H7 (cell line): ENCODE results near the gene SMARCA4. TPM values are rescaled to one million over a fixed set of nuclear protein-coding genes. Genes with fewer than 3 reads are reported as not detected.

Experiments used
- DNase-seq: peaks from one replicate; pipeline ENCODE4 v3.0.0; 2012
- H3K27me3 ChIP-seq: 2 replicates; pipeline ENCODE4 v1.6.0; 2011; ENCODE audit warnings: mild to moderate bottlenecking, low read length; ENCODE audit not compliant: control insufficient read depth, insufficient read depth
- H3K36me3 ChIP-seq: replicated peaks from 2 replicates; pipeline ENCODE4 v1.5.1; 2011; ENCODE audit warnings: low read length; ENCODE audit not compliant: control insufficient read depth, insufficient read depth
- H3K4me3 ChIP-seq: 2 replicates; pipeline ENCODE4 v1.5.1; 2011; ENCODE audit warnings: low read depth, mild to moderate bottlenecking, control low read depth, low read length, moderate library complexity; ENCODE audit not compliant: insufficient read depth
- total RNA-seq: library from RNA; depleted of rRNA; stranded (reverse); fragments of >200 nt; shearing (Covaris generic); gene quantifications from 2 replicates; pipeline ENCODE4 v1.2.3, GENCODE V29; 2014

Gene SMARCA4
- total RNA-seq, 1 experiment from 2014 or later = 173 TPM

GRCh38 chr19:11035441-11036377 is 74.9 kb downstream of the SMARCA4 start:
- peaks cover 45% of the 10 kb centered on the region for H3K36me3 ChIP-seq
- peak; percentile 96 for DNase-seq
- H3K4me3 ChIP-seq = no peak overlapping the region

GRCh38 chr19:11038511-11038910 is 77.7 kb downstream of the SMARCA4 start:
- no peak for DNase-seq
- Histone ChIP-seq H3K36me3 (peaks cover 38% of the 10 kb centered on the region), H3K4me3 (no peak overlapping the region), H3K27me3 (no peaks in the 10 kb centered on the region)

More at GRCh38 chr19:11035441-11036377, 74.9 kb downstream of the SMARCA4 start:
- H3K27me3 ChIP-seq = no peaks in the 10 kb centered on the region

GRCh38 chr19:11041194-11041593 is 80.4 kb downstream of the SMARCA4 start:
- Histone ChIP-seq H3K27me3 (no peaks in the 10 kb centered on the region), H3K36me3 (peaks cover 27% of the 10 kb centered on the region), H3K4me3 (no peak overlapping the region)
- DNase-seq = no peak

GRCh38 chr19:11041966-11042627 is 81.3 kb downstream of the SMARCA4 start:
- Histone ChIP-seq H3K27me3 (no peaks in the 10 kb centered on the region), H3K4me3 (no peak overlapping the region), H3K36me3 (peaks cover 24% of the 10 kb centered on the region)
- DNase-seq = no peak

GRCh38 chr19:11044431-11044830 is 83.6 kb downstream of the SMARCA4 start:
- Histone ChIP-seq H3K27me3 (no peaks in the 10 kb centered on the region), H3K4me3 (no peak overlapping the region), H3K36me3 (peaks cover 18% of the 10 kb centered on the region)
- no peak for DNase-seq

GRCh38 chr19:11045536-11045935 is 84.7 kb downstream of the SMARCA4 start:
- no peak for DNase-seq

GRCh38 chr19:11046605-11047354 is 86.0 kb downstream of the SMARCA4 start:
- no peak overlapping the region for H3K4me3 ChIP-seq
- DNase-seq = no peak
- no peaks in the 10 kb centered on the region for H3K27me3 ChIP-seq
- peaks cover 20% of the 10 kb centered on the region for H3K36me3 ChIP-seq

More at GRCh38 chr19:11045536-11045935, 84.7 kb downstream of the SMARCA4 start:
- Histone ChIP-seq H3K27me3 (no peaks in the 10 kb centered on the region), H3K4me3 (no peak overlapping the region), H3K36me3 (peaks cover 22% of the 10 kb centered on the region)

- DNase-seq = no peak
- Histone ChIP-seq H3K4me3 (no peak overlapping the region), H3K27me3 (no peaks in the 10 kb centered on the region), H3K36me3 (peaks cover 16% of the 10 kb centered on the region)
These were observed 87.0 kb downstream of the SMARCA4 start for GRCh38 chr19:11047866-11048265.

- no peak overlapping the region for H3K4me3 ChIP-seq
- no peaks in the 10 kb centered on the region for H3K27me3 ChIP-seq
- DNase-seq = no peak
- peaks cover 12% of the 10 kb centered on the region for H3K36me3 ChIP-seq
These were observed 89.7 kb downstream of the SMARCA4 start for GRCh38 chr19:11050323-11051114.

- Histone ChIP-seq H3K36me3 (peaks cover 16% of the 10 kb centered on the region), H3K4me3 (no peak overlapping the region), H3K27me3 (no peaks in the 10 kb centered on the region)
- DNase-seq = no peak
These were observed 93.0 kb downstream of the SMARCA4 start for GRCh38 chr19:11053817-11054195.

- Histone ChIP-seq H3K27me3 (no peaks in the 10 kb centered on the region), H3K4me3 (no peak overlapping the region), H3K36me3 (peaks cover 16% of the 10 kb centered on the region)
- no peak for DNase-seq
These were observed 93.4 kb downstream of the SMARCA4 start for GRCh38 chr19:11054200-11054599.

GRCh38 chr19:11054628-11055027 is 93.8 kb downstream of the SMARCA4 start:
- H3K36me3 ChIP-seq = peaks cover 16% of the 10 kb centered on the region
- H3K4me3 ChIP-seq = no peak overlapping the region
- no peaks in the 10 kb centered on the region for H3K27me3 ChIP-seq
- no peak for DNase-seq

GRCh38 chr19:11058246-11059030 is 97.6 kb downstream of the SMARCA4 start:
- H3K4me3 ChIP-seq = no peak overlapping the region
- H3K27me3 ChIP-seq = no peaks in the 10 kb centered on the region
- H3K36me3 ChIP-seq = peaks cover 19% of the 10 kb centered on the region
- DNase-seq = peak; percentile 67
